Stomach (tissue), 9 donors: ENCODE data around the gene SEC23A. TPM values are rescaled to one million over a fixed set of nuclear protein-coding genes. Genes with fewer than 3 reads are reported as not detected.

Experiments used
- DNase-seq, 2 donors: peaks; one replicate each; pipeline versions ENCODE4 v3.0.0 to v3.0.0-alpha.2; 2013 to 2019
- H3K27ac ChIP-seq, 5 donors: fragments of 200-600 bp in 4 of 5; sonication (generic) in 4 of 5; one replicate each; pipeline ENCODE4 v1.5.1; 2013 to 2019; ENCODE audit warnings: mild to moderate bottlenecking in 1 of 5, moderate library complexity in 1 of 5
- H3K27me3 ChIP-seq, 3 donors: fragments of 200-600 bp; sonication (generic); one replicate each; pipeline ENCODE4 v1.5.1; 2017 to 2019; ENCODE audit warnings: mixed run types in 1 of 3
- H3K36me3 ChIP-seq, 4 donors: fragments of 200-600 bp; sonication (generic); 1 replicate in 3 of 4; 2 replicates in 1 of 4; pipeline ENCODE4 v1.5.1; 2016 to 2019
- H3K4me1 ChIP-seq, 4 donors: fragments of 200-600 bp; sonication (generic); one replicate each; pipeline ENCODE4 v1.5.1; 2016 to 2019
- H3K4me3 ChIP-seq, 4 donors: fragments of 200-600 bp; sonication (generic) in 3 of 4; one replicate each; pipeline ENCODE4 v1.5.1; 2016 to 2019; ENCODE audit warnings: mild to moderate bottlenecking in 1 of 4
- H3K9me3 ChIP-seq, 4 donors: fragments of 200-600 bp; sonication (generic); one replicate each; pipeline ENCODE4 v1.5.1; 2016 to 2019
- CTCF ChIP-seq, 7 experiments: fragments of 450-650 bp in 4 of 7; fragments of 200-600 bp in 3 of 7; sonication (generic) in 3 of 7; IDR thresholded peaks; one replicate each; pipeline ENCODE4 v1.5.1; 2016 to 2019; ENCODE audit warnings: antibody characterized with exemption in 7 of 7, control low read depth in 2 of 7, mild to moderate bottlenecking in 1 of 7
- EP300 ChIP-seq: sonication (generic); formaldehyde crosslinking; IDR thresholded peaks from one replicate; pipeline ENCODE4 v1.6.1; 2017; ENCODE audit warnings: antibody characterized with exemption
- POLR2A ChIP-seq, 4 donors: fragments of 450-650 bp; IDR thresholded peaks; one replicate each; pipeline ENCODE4 v1.6.1; 2016; ENCODE audit warnings: antibody characterized with exemption in 4 of 4, control low read depth in 2 of 4, mild to moderate bottlenecking in 1 of 4, moderate library complexity in 1 of 4
- POLR2AphosphoS5 ChIP-seq, 3 donors: sonication (generic); formaldehyde crosslinking; IDR thresholded peaks; one replicate each; pipeline ENCODE4 v1.6.1; 2016; ENCODE audit warnings: antibody characterized with exemption in 3 of 3
- WGBS, 5 donors: extraction: QIAGEN DNeasy Blood & Tissue Kit in 3 of 5; methylation state at CpG; one replicate each; pipeline versions ENCODE4 v1.1.5 to v1.1.7; 2013 to 2018; 5-methylcytosine and 5-hydroxymethylcytosine counted together
- intact Hi-C: fragments of 100-400 bp; cut with DNase I; formaldehyde crosslinking; loops from one replicate; pipeline ENCODE4 v1.15.1; 2023; ENCODE audit warnings: low total_unique reads
- polyA plus RNA-seq, 3 donors: library from polyadenylated mRNA; stranded (reverse); fragments of 200-250 nt; gene quantifications; one replicate each; pipeline ENCODE4 v1.2.3, GENCODE V29; 2013
- total RNA-seq, 5 donors: library from RNA; depleted of rRNA; stranded (reverse); fragments of >200 nt; gene quantifications; one replicate each; pipeline versions ENCODE4 v1.1.0 to v1.2.3, GENCODE V29; 2014 to 2016
- donor health status: healthy with polysubstance abuse.
- donor health status: Bipolar disorder and iron deficiency.
- donor health status: healthy.

The SEC23A gene
- total and polyA plus RNA-seq, 8 donors = 12.3 to 584 (median 68.6) TPM

GRCh38 chr14:39097159-39097558, 5.9 kb downstream of the SEC23A start:
- peaks cover 6 to 67% (median 45%) of the 10 kb centered on the region in 4 donors for H3K4me1 ChIP-seq
- DNase-seq = peak in 1 of 2 donors; percentile 33
- no peak for TF ChIP-seq CTCF (IDR thresholded peaks at IDR 0.05)
- no peak for TF ChIP-seq EP300
- no peak for TF ChIP-seq POLR2AphosphoS5 (IDR thresholded peaks at IDR 0.05)
- TF ChIP-seq POLR2A (IDR thresholded peaks at IDR 0.05) = no peak
- no peaks in the 10 kb centered on the region for H3K9me3 ChIP-seq
- no peaks in the 10 kb centered on the region for H3K27me3 ChIP-seq
- intact Hi-C loops = no loop called here
- peaks cover 23 to 40% (median 39%) of the 10 kb centered on the region in 4 donors for H3K36me3 ChIP-seq
- H3K4me3 ChIP-seq = no peak overlapping the region
- WGBS, 5 donors = 49 to 60% (median 51%) methylated on average over 3 of the region's 3 CpGs
- H3K27ac ChIP-seq = peak overlapping the region in 1 of 5 donors; percentile 36

- intact Hi-C loops = no loop called here
- Histone ChIP-seq H3K27me3 (no peaks in the 10 kb centered on the region), H3K36me3 (peaks cover 36 to 67% (median 66%) of the 10 kb centered on the region in 4 donors), H3K4me3 (no peak overlapping the region), H3K4me1 (peaks cover 0 to 47% (median 24%) of the 10 kb centered on the region in 4 donors), H3K9me3 (no peaks in the 10 kb centered on the region), H3K27ac (no peak overlapping the region)
- 90 to 92% (median 92%) methylated on average over 3 of the region's 3 CpGs for WGBS, 5 donors
- DNase-seq = no peak
- TF ChIP-seq POLR2A (IDR thresholded peaks at IDR 0.05) = no peak
- TF ChIP-seq POLR2AphosphoS5 (IDR thresholded peaks at IDR 0.05) = no peak
These were observed 8.5 kb downstream of the SEC23A start for GRCh38 chr14:39094515-39094914.

GRCh38 chr14:39091716-39092115, 11.3 kb downstream of the SEC23A start:
- DNase-seq = no peak
- Histone ChIP-seq H3K27me3 (no peaks in the 10 kb centered on the region), H3K27ac (peak overlapping the region in 1 of 5 donors; percentile 4), H3K9me3 (no peaks in the 10 kb centered on the region), H3K4me3 (no peak overlapping the region), H3K4me1 (peaks cover 0 to 27% (median 4%) of the 10 kb centered on the region in 4 donors), H3K36me3 (peaks cover 46 to 95% (median 94%) of the 10 kb centered on the region in 4 donors)
- intact Hi-C loops = no loop called here
- WGBS, 5 donors = 78 to 89% (median 87%) methylated on average over 1 of the region's 1 CpG
- TF ChIP-seq CTCF (IDR thresholded peaks at IDR 0.05) = no peak
- no peak for TF ChIP-seq POLR2A (IDR thresholded peaks at IDR 0.05)
- TF ChIP-seq POLR2AphosphoS5 (IDR thresholded peaks at IDR 0.05) = no peak
- TF ChIP-seq EP300 = no peak

- H3K27me3 ChIP-seq = no peaks in the 10 kb centered on the region
- no peaks in the 10 kb centered on the region for H3K9me3 ChIP-seq
- TF ChIP-seq POLR2A (IDR thresholded peaks at IDR 0.05) (no peak), CTCF (IDR thresholded peaks at IDR 0.05) (no peak), POLR2AphosphoS5 (IDR thresholded peaks at IDR 0.05) (no peak), EP300 (no peak)
- WGBS, 5 donors = 77 to 88% (median 84%) methylated on average over 4 of the region's 4 CpGs
- H3K4me1 ChIP-seq = peaks cover 0 to 26% (median 4%) of the 10 kb centered on the region in 4 donors
- H3K36me3 ChIP-seq = peaks cover 50 to 98% (median 97%) of the 10 kb centered on the region in 4 donors
- DNase-seq = no peak
- H3K4me3 ChIP-seq = no peak overlapping the region
- H3K27ac ChIP-seq = no peak overlapping the region
- intact Hi-C loops = no loop called here
These were observed 12.4 kb downstream of the SEC23A start for GRCh38 chr14:39090548-39091111.

GRCh38 chr14:39087493-39087892, 15.5 kb downstream of the SEC23A start:
- 95 to 99% (median 98%) methylated on average over 2 of the region's 2 CpGs for WGBS, 5 donors

More at GRCh38 chr14:39087493-39087892, 15.5 kb downstream of the SEC23A start:
- H3K4me3 ChIP-seq = no peak overlapping the region
- no peak overlapping the region for H3K27ac ChIP-seq
- H3K4me1 ChIP-seq = peaks cover 0 to 6% (median 0%) of the 10 kb centered on the region in 4 donors
- intact Hi-C loops = no loop called here
- TF ChIP-seq EP300 = no peak
- TF ChIP-seq POLR2A (IDR thresholded peaks at IDR 0.05) = no peak
- no peak for TF ChIP-seq CTCF (IDR thresholded peaks at IDR 0.05)
- no peak for TF ChIP-seq POLR2AphosphoS5 (IDR thresholded peaks at IDR 0.05)
- no peak for DNase-seq
- H3K9me3 ChIP-seq = no peaks in the 10 kb centered on the region
- H3K27me3 ChIP-seq = no peaks in the 10 kb centered on the region
- peaks cover 53 to 100% (median 99%) of the 10 kb centered on the region in 4 donors for H3K36me3 ChIP-seq
